Esophagus muscularis mucosa (tissue), 4 donors: ENCODE measurements around the gene EYA2. TPM values are rescaled to one million over a fixed set of nuclear protein-coding genes. Genes with fewer than 3 reads are reported as not detected.
"Not testable (repeated sequence)": the region's sequence is repeated elsewhere in the genome, so short reads cannot be mapped to it uniquely, and the experiment has no call there.

Source experiments
- DNase-seq: peaks from one replicate; pipeline ENCODE4 v3.0.0-alpha.2; 2017; ENCODE audit errors: extremely low spot score
- H3K27ac ChIP-seq, 4 donors: fragments of 200-600 bp; sonication (generic); replicated peaks in 1 of 4; 1 replicate in 3 of 4; 2 replicates in 1 of 4; pipeline ENCODE4 v1.5.1; 2016 to 2019; ENCODE audit warnings: mild to moderate bottlenecking in 1 of 4
- H3K27me3 ChIP-seq, 4 donors: fragments of 200-600 bp; sonication (generic); one replicate each; pipeline versions ENCODE4 v1.5.1 to v1.6.0; 2016 to 2019
- H3K36me3 ChIP-seq, 4 donors: fragments of 200-600 bp; sonication (generic); one replicate each; pipeline ENCODE4 v1.5.1; 2016 to 2019
- H3K4me1 ChIP-seq, 4 donors: fragments of 200-600 bp; sonication (generic); one replicate each; pipeline ENCODE4 v1.5.1; 2016 to 2019
- H3K4me3 ChIP-seq, 4 donors: fragments of 200-600 bp; sonication (generic); 1 replicate in 2 of 4; 2 replicates in 2 of 4; pipeline ENCODE4 v1.5.1; 2016 to 2019; ENCODE audit warnings: mild to moderate bottlenecking in 4 of 4, moderate library complexity in 1 of 4
- H3K9me3 ChIP-seq, 4 donors: fragments of 200-600 bp; sonication (generic); 1 replicate in 3 of 4; 2 replicates in 1 of 4; pipeline ENCODE4 v1.5.1; 2016 to 2019
- EP300 ChIP-seq: sonication (generic); formaldehyde crosslinking; IDR thresholded peaks from one replicate; pipeline ENCODE4 v1.6.1; 2017; ENCODE audit warnings: antibody characterized with exemption
- POLR2A ChIP-seq: fragments of 450-650 bp; IDR thresholded peaks from one replicate; pipeline ENCODE4 v1.6.1; 2017; ENCODE audit warnings: antibody characterized with exemption, moderate library complexity, mild to moderate bottlenecking, low read depth
- POLR2AphosphoS5 ChIP-seq, 2 donors: sonication (generic); formaldehyde crosslinking; IDR thresholded peaks; one replicate each; pipeline ENCODE4 v1.6.1; 2017; ENCODE audit warnings: antibody characterized with exemption in 2 of 2
- WGBS: methylation state at CpG from one replicate; pipeline ENCODE4 v1.1.5; 2018; 5-methylcytosine and 5-hydroxymethylcytosine counted together
- intact Hi-C: fragments of 100-400 bp; cut with DNase I; formaldehyde crosslinking; loops from one replicate; pipeline ENCODE4 v1.15.1; 2023
- total RNA-seq, 4 donors: library from RNA; depleted of rRNA; stranded (reverse); fragments of >200 nt; gene quantifications; one replicate each; pipeline versions ENCODE4 v1.1.0 to v1.2.1, GENCODE V29; 2016
- TF ChIP-seq, protein P1 (sequence below), 3 experiments: fragments of 200-600 bp in 2 of 3; fragments of 450-650 bp in 1 of 3; sonication (generic) in 2 of 3; IDR thresholded peaks; one replicate each; pipeline ENCODE4 v1.5.1; 2017 to 2019; ENCODE audit warnings: antibody characterized with exemption in 3 of 3, mild to moderate bottlenecking in 2 of 3, moderate library complexity in 1 of 3

The EYA2 gene
- total RNA-seq, 4 donors from 2014 or later: 1.2 to 5.9 (median 4.2) TPM

DNA sequence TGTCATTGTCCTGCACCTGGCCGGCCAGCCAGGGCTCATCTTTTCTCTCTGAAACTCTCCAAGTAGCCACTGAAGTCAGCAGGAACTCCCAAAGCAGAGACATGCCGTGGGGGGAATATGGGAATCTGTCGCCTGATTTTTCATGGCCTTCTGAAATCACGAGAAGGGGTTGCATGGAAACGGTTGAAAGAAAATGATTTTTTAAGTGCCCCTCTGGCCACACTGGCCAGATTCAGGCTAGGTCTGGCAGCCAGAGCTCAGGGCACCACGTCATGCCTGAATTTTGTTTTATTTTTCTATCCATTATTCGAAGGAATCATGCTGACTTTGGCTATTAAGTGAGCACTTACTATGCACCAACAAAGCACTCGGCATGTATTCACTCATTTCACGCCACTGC, 65.2 kb downstream of the EYA2 start:
- no peak for TF ChIP-seq EP300
- TF ChIP-seq, protein P1, sequence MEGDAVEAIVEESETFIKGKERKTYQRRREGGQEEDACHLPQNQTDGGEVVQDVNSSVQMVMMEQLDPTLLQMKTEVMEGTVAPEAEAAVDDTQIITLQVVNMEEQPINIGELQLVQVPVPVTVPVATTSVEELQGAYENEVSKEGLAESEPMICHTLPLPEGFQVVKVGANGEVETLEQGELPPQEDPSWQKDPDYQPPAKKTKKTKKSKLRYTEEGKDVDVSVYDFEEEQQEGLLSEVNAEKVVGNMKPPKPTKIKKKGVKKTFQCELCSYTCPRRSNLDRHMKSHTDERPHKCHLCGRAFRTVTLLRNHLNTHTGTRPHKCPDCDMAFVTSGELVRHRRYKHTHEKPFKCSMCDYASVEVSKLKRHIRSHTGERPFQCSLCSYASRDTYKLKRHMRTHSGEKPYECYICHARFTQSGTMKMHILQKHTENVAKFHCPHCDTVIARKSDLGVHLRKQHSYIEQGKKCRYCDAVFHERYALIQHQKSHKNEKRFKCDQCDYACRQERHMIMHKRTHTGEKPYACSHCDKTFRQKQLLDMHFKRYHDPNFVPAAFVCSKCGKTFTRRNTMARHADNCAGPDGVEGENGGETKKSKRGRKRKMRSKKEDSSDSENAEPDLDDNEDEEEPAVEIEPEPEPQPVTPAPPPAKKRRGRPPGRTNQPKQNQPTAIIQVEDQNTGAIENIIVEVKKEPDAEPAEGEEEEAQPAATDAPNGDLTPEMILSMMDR (IDR thresholded peaks at IDR 0.05): no peak
- TF ChIP-seq POLR2A: no peak
- TF ChIP-seq POLR2AphosphoS5 (IDR thresholded peaks at IDR 0.05): no peak
- WGBS: 89% methylated on average over 9 of the region's 9 CpGs
- no peak for DNase-seq

DNA sequence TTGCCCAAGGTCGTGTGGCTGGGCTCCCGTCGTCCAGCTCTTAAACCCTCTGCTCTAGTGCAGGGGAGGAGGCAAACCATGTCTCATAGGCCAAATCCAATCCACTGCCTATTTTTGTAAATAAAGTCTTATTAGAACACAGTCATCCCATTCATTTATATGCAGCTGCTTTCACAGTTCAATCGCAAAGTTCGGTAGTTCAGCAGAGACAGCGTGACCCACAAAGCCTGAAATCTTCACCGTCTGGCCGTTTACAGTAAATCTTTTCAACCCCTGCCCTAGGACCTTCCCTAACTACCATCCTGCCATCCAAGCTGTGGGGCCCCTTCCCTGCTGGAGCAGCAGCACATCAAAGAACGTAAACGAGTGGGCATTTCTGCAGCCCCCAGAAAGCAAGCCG, 65.9 kb downstream of the EYA2 start:
- intact Hi-C loops: no loop called here
- no peak for DNase-seq
- no peak overlapping the region for H3K27ac ChIP-seq
- no peak overlapping the region for H3K4me3 ChIP-seq
- TF ChIP-seq, protein P1 (IDR thresholded peaks at IDR 0.05): no peak
- TF ChIP-seq POLR2A: no peak
- no peak for TF ChIP-seq POLR2AphosphoS5 (IDR thresholded peaks at IDR 0.05)
- no peak for TF ChIP-seq EP300
- H3K36me3 ChIP-seq: peaks cover 0 to 4% (median 0%) of the 10 kb centered on the region in 4 donors
- H3K27me3 ChIP-seq: no peaks in the 10 kb centered on the region
- 69% methylated on average over 11 of the region's 11 CpGs for whole genome bisulfite sequencing
- no peaks in the 10 kb centered on the region for H3K4me1 ChIP-seq
- H3K9me3 ChIP-seq: peaks cover 0 to 11% (median 2%) of the 10 kb centered on the region in 4 donors

More for the DNA sequence above, 65.2 kb downstream of the EYA2 start:
- Histone ChIP-seq H3K27me3 (no peaks in the 10 kb centered on the region), H3K36me3 (peaks cover 0 to 4% (median 0%) of the 10 kb centered on the region in 4 donors), H3K9me3 (peaks cover 0 to 11% (median 2%) of the 10 kb centered on the region in 4 donors), H3K4me3 (no peak overlapping the region), H3K4me1 (no peaks in the 10 kb centered on the region), H3K27ac (no peak overlapping the region)
- intact Hi-C loops: no loop called here

DNA sequence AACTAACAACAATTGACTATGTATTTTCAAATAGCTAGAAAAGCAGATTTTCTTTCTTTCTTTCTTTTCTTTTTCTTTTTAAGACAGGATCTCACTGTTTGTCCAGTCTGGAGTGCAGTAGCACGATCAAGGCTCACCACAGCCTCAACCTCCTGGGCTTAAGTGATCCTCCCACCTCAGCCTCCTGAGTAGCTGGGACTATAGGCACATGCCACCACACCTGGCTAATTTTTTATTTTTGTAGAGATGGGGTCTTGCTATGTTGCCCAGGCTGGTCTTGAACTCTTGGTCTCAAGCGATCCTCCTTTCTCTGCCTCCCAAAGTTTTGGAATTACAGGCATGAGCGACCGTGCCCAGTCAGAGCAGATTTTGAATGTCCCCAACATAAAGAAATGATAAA, 67.3 kb downstream of the EYA2 start:
- H3K4me1 ChIP-seq, H3K4me3 ChIP-seq, H3K27ac ChIP-seq, intact Hi-C loops, H3K36me3 ChIP-seq, H3K9me3 ChIP-seq, H3K27me3 ChIP-seq, DNase-seq: not testable (repeated sequence)
- 96% methylated on average over 4 of the region's 4 CpGs for WGBS

- Histone ChIP-seq H3K4me3 (no peak overlapping the region), H3K27ac (no peak overlapping the region), H3K4me1 (no peaks in the 10 kb centered on the region), H3K9me3 (peaks cover 0 to 3% (median 0%) of the 10 kb centered on the region in 4 donors), H3K27me3 (no peaks in the 10 kb centered on the region), H3K36me3 (peaks cover 0 to 4% (median 0%) of the 10 kb centered on the region in 4 donors)
- WGBS: 82% methylated on average over 11 of the region's 11 CpGs
- TF ChIP-seq EP300: no peak
- TF ChIP-seq POLR2A: no peak
- no peak for TF ChIP-seq POLR2AphosphoS5 (IDR thresholded peaks at IDR 0.05)
- TF ChIP-seq, protein P1 (IDR thresholded peaks at IDR 0.05): no peak
- intact Hi-C loops: no loop called here
- no peak for DNase-seq
These were observed 68.0 kb downstream of the EYA2 start for GRCh38 chr20:46962452-46963195.

DNA sequence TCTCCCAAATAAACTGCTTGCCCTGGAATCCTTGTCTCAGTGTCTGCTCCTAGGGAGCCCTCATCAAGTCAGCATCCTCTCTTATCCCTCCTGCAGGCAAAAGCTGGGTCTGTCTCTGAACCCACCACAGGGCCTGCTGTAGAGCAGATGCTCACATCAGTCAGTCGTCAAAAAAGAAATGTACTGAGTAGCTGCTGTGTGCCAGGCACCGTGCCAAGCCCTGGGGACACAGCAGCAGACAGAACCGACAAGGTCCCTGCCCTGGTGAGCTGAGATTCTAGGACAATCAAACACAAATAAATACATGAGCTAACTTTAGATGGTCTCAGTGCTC, 68.5 kb downstream of the EYA2 start:
- DNase-seq: no peak
- no peak overlapping the region for H3K27ac ChIP-seq
- intact Hi-C loops: no loop called here
- H3K4me1 ChIP-seq: no peaks in the 10 kb centered on the region
- TF ChIP-seq POLR2A: no peak
- TF ChIP-seq EP300: no peak
- TF ChIP-seq POLR2AphosphoS5 (IDR thresholded peaks at IDR 0.05): no peak
- TF ChIP-seq, protein P1 (IDR thresholded peaks at IDR 0.05): no peak
- peaks cover 0 to 3% (median 0%) of the 10 kb centered on the region in 4 donors for H3K9me3 ChIP-seq
- no peaks in the 10 kb centered on the region for H3K27me3 ChIP-seq
- H3K36me3 ChIP-seq: peaks cover 0 to 4% (median 0%) of the 10 kb centered on the region in 4 donors
- no peak overlapping the region for H3K4me3 ChIP-seq
- 72% methylated on average over 3 of the region's 3 CpGs for WGBS
